GM10248 (cell line): ENCODE data around the gene SURF6.

Source experiments
- CTCF ChIA-PET: fragments of 300-600 bp; sonication (Branson Sonifier 250); formaldehyde crosslinking; extraction: SDS; loops from one replicate; lab custom pipeline; 2021; ENCODE audit warnings: antibody characterized with exemption; lab: Yijun Ruan, JAX
- POLR2A ChIA-PET: fragments of 350-650 bp; sonication (Branson Sonifier 250); formaldehyde crosslinking; extraction: SDS; loops from one replicate; lab custom pipeline; 2020; ENCODE audit warnings: antibody characterized with exemption; lab: Yijun Ruan, JAX
- DNase-seq: peaks from one replicate; pipeline ENCODE4 v3.0.0; 2012; ENCODE audit errors: extremely low spot score
- TF ChIP-seq, protein P1 (sequence below): IDR thresholded peaks from 2 replicates; pipeline ENCODE4 v1.5.1; 2012; ENCODE audit warnings: mild to moderate bottlenecking, low read depth; ENCODE audit errors: extremely low read depth, missing control alignments, control extremely low read depth

The SURF6 gene

DNA sequence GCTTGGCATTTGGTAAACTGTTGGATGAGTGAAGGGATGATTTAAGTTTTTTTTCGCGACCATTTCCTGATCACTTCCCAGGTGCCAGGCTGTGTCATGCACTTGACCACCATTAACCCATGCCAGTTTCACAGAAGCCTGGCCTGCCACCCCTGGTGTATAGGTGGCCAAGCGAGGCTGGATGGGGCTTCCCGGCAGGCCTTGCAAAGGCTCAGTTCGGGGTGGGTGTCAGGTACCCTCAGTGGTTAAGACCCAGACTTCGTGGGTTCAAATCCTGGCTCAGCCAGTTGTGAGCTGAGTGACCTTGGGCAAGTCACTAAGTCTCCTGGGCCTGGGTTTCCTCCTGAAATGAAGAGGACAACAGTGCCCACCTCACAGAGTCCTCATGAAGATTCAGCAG lies 9.6 kb upstream of the SURF6 start:
- DNase-seq: no peak
- ChIA-PET CTCF (no interaction called here), POLR2A (no interaction called here)
- TF ChIP-seq, protein P1, sequence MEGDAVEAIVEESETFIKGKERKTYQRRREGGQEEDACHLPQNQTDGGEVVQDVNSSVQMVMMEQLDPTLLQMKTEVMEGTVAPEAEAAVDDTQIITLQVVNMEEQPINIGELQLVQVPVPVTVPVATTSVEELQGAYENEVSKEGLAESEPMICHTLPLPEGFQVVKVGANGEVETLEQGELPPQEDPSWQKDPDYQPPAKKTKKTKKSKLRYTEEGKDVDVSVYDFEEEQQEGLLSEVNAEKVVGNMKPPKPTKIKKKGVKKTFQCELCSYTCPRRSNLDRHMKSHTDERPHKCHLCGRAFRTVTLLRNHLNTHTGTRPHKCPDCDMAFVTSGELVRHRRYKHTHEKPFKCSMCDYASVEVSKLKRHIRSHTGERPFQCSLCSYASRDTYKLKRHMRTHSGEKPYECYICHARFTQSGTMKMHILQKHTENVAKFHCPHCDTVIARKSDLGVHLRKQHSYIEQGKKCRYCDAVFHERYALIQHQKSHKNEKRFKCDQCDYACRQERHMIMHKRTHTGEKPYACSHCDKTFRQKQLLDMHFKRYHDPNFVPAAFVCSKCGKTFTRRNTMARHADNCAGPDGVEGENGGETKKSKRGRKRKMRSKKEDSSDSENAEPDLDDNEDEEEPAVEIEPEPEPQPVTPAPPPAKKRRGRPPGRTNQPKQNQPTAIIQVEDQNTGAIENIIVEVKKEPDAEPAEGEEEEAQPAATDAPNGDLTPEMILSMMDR: no peak

DNA sequence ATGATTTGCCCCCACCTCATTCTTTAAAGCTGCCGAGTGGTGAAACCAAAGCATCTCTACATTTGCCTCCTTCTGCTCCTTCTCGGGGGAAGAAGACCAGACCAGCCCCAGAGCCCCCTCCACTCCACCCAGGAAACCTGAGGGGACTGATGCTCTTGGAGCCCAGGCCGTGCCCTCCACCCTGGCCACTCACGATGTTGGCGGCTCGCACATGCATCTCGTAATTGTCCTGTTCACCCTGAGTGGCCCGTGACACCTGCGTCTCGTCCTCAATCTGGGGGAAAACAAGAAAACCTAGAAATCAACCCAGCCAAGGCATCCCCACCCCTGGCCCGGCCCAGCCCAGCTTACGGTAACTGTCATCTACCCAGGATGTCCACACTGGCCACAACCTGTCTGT lies 9.0 kb upstream of the SURF6 start:
- TF ChIP-seq, protein P1: no peak
- ChIA-PET POLR2A (no interaction called here), CTCF (interaction anchor here (1.1 kb wide), 1 partner anchor 15 kb away, joined by 3 read pairs; no protein-coding TSS in a partner anchor)
- no peak for DNase-seq

DNA sequence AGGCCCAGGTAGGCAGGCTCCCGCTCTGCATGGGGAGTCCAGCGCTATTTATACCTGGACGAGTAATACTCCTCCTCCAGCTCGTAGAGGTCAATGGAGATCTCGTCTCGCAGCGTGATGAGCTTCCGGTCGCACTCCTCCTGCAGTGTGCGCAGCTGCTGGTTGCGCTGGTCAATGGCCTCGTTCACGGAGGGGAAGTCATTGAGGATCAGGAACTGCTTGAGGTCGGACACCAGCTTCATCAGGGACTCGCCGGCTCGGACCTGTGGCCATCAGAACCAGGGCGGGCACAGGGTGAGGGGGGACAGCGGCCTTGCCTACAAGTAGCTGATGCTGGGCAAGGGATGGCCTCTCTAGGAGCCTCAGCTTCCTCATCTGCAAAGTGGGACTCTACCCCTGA lies 8.1 kb upstream of the SURF6 start:
- CTCF ChIA-PET: interaction anchor here (1.1 to 1.4 kb wide), 2 partner anchors 11 to 14 kb away, joined by 3 to 4 read pairs; no protein-coding TSS in a partner anchor
- TF ChIP-seq, protein P1: no peak
- no peak for DNase-seq
- POLR2A ChIA-PET: no interaction called here

DNA sequence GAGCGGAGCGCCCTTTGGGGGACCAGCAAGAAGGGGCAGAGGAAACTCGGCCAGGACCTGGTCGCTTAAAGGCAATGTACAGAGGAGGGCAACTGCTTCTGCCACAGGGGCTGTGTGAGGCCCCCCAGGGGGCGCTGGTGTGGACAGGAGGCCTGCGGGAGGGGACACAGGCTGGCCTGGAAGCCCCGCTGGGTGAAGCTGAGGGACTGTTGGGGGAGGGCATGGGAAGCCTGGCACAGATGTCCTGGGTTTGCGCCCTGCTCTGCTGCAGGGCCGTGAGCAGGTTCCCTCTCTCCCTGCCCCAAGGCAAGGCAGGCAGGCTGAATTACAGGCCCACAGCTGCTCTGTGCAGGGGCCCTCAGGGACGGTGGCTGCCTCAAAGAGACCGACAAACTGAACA lies 6.6 kb upstream of the SURF6 start:
- ChIA-PET POLR2A (no interaction called here), CTCF (interaction anchor here (0.9 to 2.5 kb wide), 7 partner anchors 8 to 157 kb away, joined by 3 to 13 read pairs (median 3); no protein-coding TSS in a partner anchor)
- no peak for DNase-seq
- TF ChIP-seq, protein P1: peak; percentile 22

DNA sequence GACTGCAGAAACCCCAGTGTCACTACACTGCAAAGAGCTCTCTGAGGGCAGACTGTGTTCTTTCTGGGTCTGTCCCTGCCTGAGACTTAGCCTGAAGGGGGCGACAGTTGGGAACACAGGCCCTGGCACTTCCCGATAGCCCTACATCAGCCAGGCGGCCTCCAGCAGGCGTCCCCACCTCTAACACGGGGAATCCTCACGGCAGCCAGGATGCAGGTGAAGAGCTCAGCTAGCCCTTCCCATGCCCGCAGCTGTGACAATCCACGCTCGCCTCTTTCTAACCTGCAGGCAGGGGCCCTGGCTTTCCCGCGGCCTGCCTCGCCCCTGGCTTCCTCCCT lies 6.0 kb upstream of the SURF6 start:
- TF ChIP-seq, protein P1: no peak
- DNase-seq: no peak
- POLR2A ChIA-PET: no interaction called here
- CTCF ChIA-PET: interaction anchor here (0.9 to 2.5 kb wide), 6 partner anchors 9 to 156 kb away, joined by 3 to 13 read pairs (median 3); no protein-coding TSS in a partner anchor

DNA sequence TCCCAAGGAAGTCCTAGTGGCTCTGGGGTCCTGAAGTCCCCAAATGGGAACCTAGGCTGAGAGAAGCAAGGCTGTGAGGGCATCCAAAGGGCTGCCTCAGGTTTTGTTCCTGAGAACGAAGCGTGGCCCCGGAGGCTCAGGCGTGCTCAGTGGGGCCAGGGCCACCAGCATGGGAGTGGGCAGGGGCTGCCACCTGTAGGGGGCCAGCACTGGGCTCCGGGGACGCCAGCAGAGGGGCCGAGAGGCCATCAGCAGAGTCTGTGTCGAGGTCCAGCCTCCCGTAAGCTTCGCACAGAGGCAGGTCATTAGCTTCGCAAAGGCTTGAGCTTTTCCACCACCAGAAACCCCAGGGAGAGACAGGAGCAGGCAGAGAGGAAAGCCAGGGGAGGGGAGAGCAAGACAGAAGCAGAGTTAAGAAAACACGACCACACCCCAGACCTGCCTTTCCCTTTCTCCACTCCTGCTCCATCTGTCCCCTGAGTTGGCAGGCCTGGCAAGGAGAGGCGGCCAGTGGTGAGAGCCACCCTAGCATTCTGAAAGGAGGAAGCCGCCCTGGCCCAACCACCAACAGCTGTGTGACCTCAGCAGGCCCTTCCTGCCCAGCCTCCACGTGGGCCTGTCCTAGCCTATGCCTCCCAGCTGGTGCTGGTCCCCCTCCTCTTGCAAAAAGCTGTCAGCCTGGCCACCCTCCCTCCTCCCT lies 5.5 kb upstream of the SURF6 start:
- DNase-seq: no peak
- TF ChIP-seq, protein P1: no peak
- ChIA-PET POLR2A (interaction anchor here (0.5 kb wide), 1 partner anchor 23 kb away, joined by 7 read pairs; no protein-coding TSS in a partner anchor), CTCF (interaction anchor here (0.9 to 2.5 kb wide), 6 partner anchors 9 to 156 kb away, joined by 3 to 13 read pairs (median 3); no protein-coding TSS in a partner anchor)
